GM19193 (cell line): ENCODE results near the gene PTPRN2.

Source experiments
- POLR2A ChIP-seq: IDR thresholded peaks from 4 replicates; pipeline ENCODE4 v1.6.1; 2011; ENCODE audit not compliant: insufficient read depth, insufficient read length; ENCODE audit errors: extremely low read depth

Gene PTPRN2

GRCh38 chr7:157980774-157981173 lies 606.8 kb downstream of the PTPRN2 start:
- no peak for TF ChIP-seq POLR2A

- TF ChIP-seq POLR2A: no peak
These were observed 607.8 kb downstream of the PTPRN2 start for GRCh38 chr7:157979636-157980340.

GRCh38 chr7:157978766-157979165 lies 608.9 kb downstream of the PTPRN2 start:
- TF ChIP-seq POLR2A: no peak

- TF ChIP-seq POLR2A: no peak
These were observed 609.7 kb downstream of the PTPRN2 start for GRCh38 chr7:157977717-157978496.

- TF ChIP-seq POLR2A: no peak
These were observed 610.3 kb downstream of the PTPRN2 start for GRCh38 chr7:157977306-157977705.

GRCh38 chr7:157976406-157976805 lies 611.2 kb downstream of the PTPRN2 start:
- TF ChIP-seq POLR2A: no peak

- no peak for TF ChIP-seq POLR2A
These were observed 611.9 kb downstream of the PTPRN2 start for GRCh38 chr7:157975401-157976372.

- TF ChIP-seq POLR2A: no peak
These were observed 612.9 kb downstream of the PTPRN2 start for GRCh38 chr7:157974678-157975230.

GRCh38 chr7:157973971-157974677 lies 613.5 kb downstream of the PTPRN2 start:
- TF ChIP-seq POLR2A: no peak

- TF ChIP-seq POLR2A: no peak
These were observed 614.7 kb downstream of the PTPRN2 start for GRCh38 chr7:157972914-157973313.

GRCh38 chr7:157971501-157971900 lies 616.1 kb downstream of the PTPRN2 start:
- no peak for TF ChIP-seq POLR2A

- no peak for TF ChIP-seq POLR2A
These were observed 616.9 kb downstream of the PTPRN2 start for GRCh38 chr7:157970744-157971143.

GRCh38 chr7:157969995-157970394 lies 617.6 kb downstream of the PTPRN2 start:
- no peak for TF ChIP-seq POLR2A

GRCh38 chr7:157966490-157966889 lies 621.1 kb downstream of the PTPRN2 start:
- TF ChIP-seq POLR2A: no peak
